Stimulated activated CD4-positive, alpha-beta T cell treated with anti-CD3 and anti-CD28 coated beads, TNF-alpha, amount 100 ng/mL, for 4 hours (primary cell): ENCODE measurements around the gene PLCH2.
"Not testable (repeated sequence)": the region's sequence is repeated elsewhere in the genome, so short reads cannot be mapped to it uniquely, and the experiment has no call there.

ENCODE experiments used
- DNase-seq, 3 experiments: peaks; one replicate each; pipeline ENCODE4 v3.0.0-alpha.2; 2020; ENCODE audit warnings: low read depth in 3 of 3

Gene PLCH2

GRCh38 chr1:2440346-2440745 is 35.7 kb upstream of the PLCH2 start:
- not testable (repeated sequence) for DNase-seq

- DNase-seq, result no peak
Observed at GRCh38 chr1:2441746-2442145, 34.3 kb upstream of the PLCH2 start.

GRCh38 chr1:2442661-2443060 is 33.4 kb upstream of the PLCH2 start:
- DNase-seq, result no peak

GRCh38 chr1:2443277-2444137 is 32.6 kb upstream of the PLCH2 start:
- DNase-seq, result no peak

GRCh38 chr1:2444138-2444591 is 31.9 kb upstream of the PLCH2 start:
- DNase-seq, result no peak

GRCh38 chr1:2445162-2445822 is 30.8 kb upstream of the PLCH2 start:
- DNase-seq, result no peak

GRCh38 chr1:2445823-2446215 is 30.3 kb upstream of the PLCH2 start:
- DNase-seq, result no peak

GRCh38 chr1:2446394-2446793 is 29.7 kb upstream of the PLCH2 start:
- DNase-seq, result no peak

GRCh38 chr1:2446861-2447260 is 29.2 kb upstream of the PLCH2 start:
- DNase-seq, result no peak

- no peak for DNase-seq
Observed at GRCh38 chr1:2447276-2448097, 28.6 kb upstream of the PLCH2 start.

- DNase-seq, result no peak
Observed at GRCh38 chr1:2448098-2448445, 28.0 kb upstream of the PLCH2 start.

GRCh38 chr1:2449636-2450454 is 26.2 kb upstream of the PLCH2 start:
- no peak for DNase-seq

- DNase-seq, result no peak
Observed at GRCh38 chr1:2451741-2452140, 24.3 kb upstream of the PLCH2 start.

GRCh38 chr1:2452201-2452931 is 23.7 kb upstream of the PLCH2 start:
- no peak for DNase-seq

- no peak for DNase-seq
Observed at GRCh38 chr1:2452932-2453315, 23.2 kb upstream of the PLCH2 start.

- DNase-seq, result no peak
Observed at GRCh38 chr1:2454227-2454626, 21.9 kb upstream of the PLCH2 start.

GRCh38 chr1:2455757-2456156 is 20.3 kb upstream of the PLCH2 start:
- DNase-seq, result no peak

- DNase-seq, result no peak
Observed at GRCh38 chr1:2457444-2457843, 18.6 kb upstream of the PLCH2 start.

- no peak for DNase-seq
Observed at GRCh38 chr1:2458687-2459086, 17.4 kb upstream of the PLCH2 start.

GRCh38 chr1:2459102-2459753 is 16.9 kb upstream of the PLCH2 start:
- not testable (repeated sequence) for DNase-seq
